GM08714 (cell line): Measurements from ENCODE around the gene NECAB2.

Experiments
- H3K4me3 ChIP-seq: fragments of 200-500 bp; sonication (Bioruptor generic); 2 replicates; pipeline ENCODE4 v1.5.1; 2014; ENCODE audit warnings: mild to moderate bottlenecking, low read length, inconsistent platforms
- ZNF274 ChIP-seq: IDR thresholded peaks from 2 replicates; pipeline ENCODE4 v1.6.1; 2012; ENCODE audit warnings: mild to moderate bottlenecking, low read depth, low read length

NECAB2 gene

GRCh38 chr16:84015399-84015798, 47.4 kb downstream of the NECAB2 start:
- TF ChIP-seq ZNF274: no peak

GRCh38 chr16:84016477-84016876, 48.4 kb downstream of the NECAB2 start:
- TF ChIP-seq ZNF274: no peak
- H3K4me3 ChIP-seq: no peak overlapping the region

More at GRCh38 chr16:84015399-84015798, 47.4 kb downstream of the NECAB2 start:
- no peak overlapping the region for H3K4me3 ChIP-seq

- TF ChIP-seq ZNF274: no peak
Measured at GRCh38 chr16:84018710-84019109, 50.7 kb downstream of the NECAB2 start.

GRCh38 chr16:84020353-84020752, 52.3 kb downstream of the NECAB2 start:
- H3K4me3 ChIP-seq: no peak overlapping the region
- TF ChIP-seq ZNF274: no peak

More at GRCh38 chr16:84018710-84019109, 50.7 kb downstream of the NECAB2 start:
- no peak overlapping the region for H3K4me3 ChIP-seq

GRCh38 chr16:84021488-84021887, 53.4 kb downstream of the NECAB2 start:
- TF ChIP-seq ZNF274: no peak
- H3K4me3 ChIP-seq: no peak overlapping the region

- TF ChIP-seq ZNF274: no peak
- H3K4me3 ChIP-seq: no peak overlapping the region
Measured at GRCh38 chr16:84022644-84023043, 54.6 kb downstream of the NECAB2 start.

- no peak overlapping the region for H3K4me3 ChIP-seq
- TF ChIP-seq ZNF274: no peak
Measured at GRCh38 chr16:84024854-84025253, 56.8 kb downstream of the NECAB2 start.

- TF ChIP-seq ZNF274: no peak
- no peak overlapping the region for H3K4me3 ChIP-seq
Measured at GRCh38 chr16:84026606-84027005, 58.6 kb downstream of the NECAB2 start.

- no peak for TF ChIP-seq ZNF274
- no peak overlapping the region for H3K4me3 ChIP-seq
Measured at GRCh38 chr16:84027625-84028024, 59.6 kb downstream of the NECAB2 start.

- H3K4me3 ChIP-seq: no peak overlapping the region
- TF ChIP-seq ZNF274: no peak
Measured at GRCh38 chr16:84029297-84030047, 61.4 kb downstream of the NECAB2 start.

GRCh38 chr16:84031556-84031955, 63.5 kb downstream of the NECAB2 start:
- no peak overlapping the region for H3K4me3 ChIP-seq
- no peak for TF ChIP-seq ZNF274

GRCh38 chr16:84032458-84033178, 64.6 kb downstream of the NECAB2 start:
- no peak overlapping the region for H3K4me3 ChIP-seq
- TF ChIP-seq ZNF274: no peak

- TF ChIP-seq ZNF274: no peak
Measured at GRCh38 chr16:84033251-84034195, 65.5 kb downstream of the NECAB2 start.

GRCh38 chr16:84034516-84034915, 66.5 kb downstream of the NECAB2 start:
- H3K4me3 ChIP-seq: no peak overlapping the region
- TF ChIP-seq ZNF274: no peak

More at GRCh38 chr16:84033251-84034195, 65.5 kb downstream of the NECAB2 start:
- no peak overlapping the region for H3K4me3 ChIP-seq
